C4-2B (cell line): ENCODE measurements around the gene SAGE1.
"Not testable (repeated sequence)": the region's sequence is repeated elsewhere in the genome, so short reads cannot be mapped to it uniquely, and the experiment has no call there.

Source experiments
- H3K27ac ChIP-seq: fragments of 450-650 bp; 2 replicates; pipeline ENCODE4 v1.5.1; 2017
- CTCF ChIP-seq: fragments of 450-650 bp; conservative IDR thresholded peaks from 2 replicates; pipeline ENCODE4 v1.5.1; 2017; ENCODE audit warnings: mild to moderate bottlenecking
- ZFX ChIP-seq: fragments of 450-650 bp; IDR thresholded peaks from 2 replicates; pipeline ENCODE4 v1.6.1; 2017

Gene SAGE1

DNA sequence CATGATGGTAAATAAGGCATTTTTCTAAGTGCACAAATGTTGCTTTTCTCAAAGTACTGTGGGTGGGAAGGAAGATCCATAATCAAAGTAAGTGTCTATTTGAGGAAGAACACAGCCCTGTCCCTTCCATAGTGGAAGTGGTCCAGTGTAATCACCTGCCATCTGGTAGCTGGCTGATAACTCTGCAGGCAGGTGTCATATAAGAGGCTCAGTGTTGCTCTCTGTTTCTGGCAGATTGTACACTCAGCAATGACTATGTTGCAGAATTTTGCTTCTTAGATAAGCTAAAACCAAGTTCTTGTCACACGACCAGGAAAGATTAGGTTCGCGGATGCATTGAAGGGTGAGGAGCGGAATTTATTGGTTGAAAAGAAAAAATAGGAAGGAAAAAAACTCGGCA, 20.9 kb downstream of the SAGE1 start:
- TF ChIP-seq CTCF (no peak), ZFX (no peak)
- no peak overlapping the region for H3K27ac ChIP-seq

DNA sequence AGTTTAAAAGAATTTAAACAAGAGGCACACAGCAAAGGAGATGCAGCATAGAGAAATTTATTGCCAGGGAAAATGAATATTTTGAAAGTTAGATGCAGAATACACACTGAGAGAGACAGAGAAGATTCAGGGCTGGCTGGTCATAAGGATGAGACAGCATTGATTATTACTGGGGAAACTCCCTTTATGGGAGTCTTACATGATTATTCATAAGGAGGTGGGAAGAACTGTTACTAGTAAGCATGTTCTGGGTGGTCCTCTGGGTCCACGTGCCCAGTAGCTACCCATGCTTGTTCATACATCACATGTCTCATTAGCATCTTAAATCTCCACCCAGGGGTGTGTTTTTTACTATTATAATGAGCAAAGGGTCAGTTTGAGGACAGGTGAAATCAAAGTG, 27.0 kb downstream of the SAGE1 start:
- not testable (repeated sequence) for H3K27ac ChIP-seq

GRCh38 chrX:135923353-135923752, 29.8 kb downstream of the SAGE1 start:
- no peak for TF ChIP-seq ZFX
- TF ChIP-seq CTCF: peak; percentile 68

DNA sequence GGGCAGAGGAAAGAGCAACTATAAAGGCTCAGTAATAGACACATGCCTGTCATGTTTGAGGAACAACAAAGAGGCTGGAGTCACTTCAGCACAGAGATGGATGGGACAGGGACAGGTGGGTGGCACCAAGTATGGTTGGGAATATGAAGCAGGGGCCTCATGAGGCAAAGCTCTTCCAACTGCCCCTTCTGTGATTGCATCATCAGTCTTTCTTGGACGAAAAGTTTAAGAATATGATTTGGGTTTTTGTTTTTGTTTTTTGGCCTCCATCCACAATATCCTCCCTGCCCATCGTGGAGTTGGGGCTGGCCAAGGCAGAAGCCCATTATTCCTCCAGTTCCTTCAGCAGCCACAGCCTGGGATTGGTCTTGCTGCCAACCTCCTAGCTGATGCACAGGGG, 34.4 kb downstream of the SAGE1 start:
- H3K27ac ChIP-seq: no peak overlapping the region
- no peak for TF ChIP-seq ZFX
- TF ChIP-seq CTCF: no peak

More at GRCh38 chrX:135923353-135923752, 29.8 kb downstream of the SAGE1 start:
- H3K27ac ChIP-seq: no peak overlapping the region

GRCh38 chrX:135931644-135932487, 38.4 kb downstream of the SAGE1 start:
- no peak overlapping the region for H3K27ac ChIP-seq
- TF ChIP-seq ZFX (no peak), CTCF (peak; percentile 78)

GRCh38 chrX:135944486-135944885, 51.0 kb downstream of the SAGE1 start:
- H3K27ac ChIP-seq: no peak overlapping the region

DNA sequence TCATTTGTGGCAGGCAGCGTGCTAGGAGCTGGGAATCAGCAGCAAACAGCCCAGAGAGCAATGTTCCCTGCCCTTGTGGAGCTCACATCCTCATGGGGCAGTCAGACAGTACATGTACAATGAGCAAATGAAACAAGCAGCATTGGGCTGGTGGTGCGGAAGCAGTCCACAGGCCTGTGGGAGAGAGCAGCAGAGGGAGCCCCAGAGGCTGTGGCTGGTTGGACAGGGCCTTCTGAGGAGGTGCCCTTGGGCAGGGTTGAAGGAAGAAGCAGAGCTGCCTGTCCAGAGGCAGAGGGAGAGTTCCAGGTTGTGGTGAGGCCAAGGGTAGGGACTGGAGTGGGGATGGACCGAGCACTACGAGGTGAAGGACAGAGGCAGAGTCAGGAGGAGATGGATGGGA, 57.8 kb downstream of the SAGE1 start:
- TF ChIP-seq ZFX: no peak
- TF ChIP-seq CTCF: no peak
- H3K27ac ChIP-seq: no peak overlapping the region

More at GRCh38 chrX:135944486-135944885, 51.0 kb downstream of the SAGE1 start:
- TF ChIP-seq CTCF (no peak), ZFX (no peak)
